PC-3 (cell line): ENCODE data around the gene MIAT.
"Not testable (repeated sequence)": the region's sequence is repeated elsewhere in the genome, so short reads cannot be mapped to it uniquely, and the experiment has no call there.

Source experiments
- CTCF ChIP-seq: fragments of 300-600 bp; sonication (generic); conservative IDR thresholded peaks from 2 replicates; pipeline ENCODE4 v1.5.1; 2017; ENCODE audit warnings: antibody characterized with exemption, low read depth, mild to moderate bottlenecking, low read length
- EZH2 ChIP-seq: fragments of 300-600 bp; sonication (generic); IDR thresholded peaks from one replicate; pipeline ENCODE4 v1.6.1; 2017; ENCODE audit warnings: antibody characterized with exemption, mild to moderate bottlenecking, low read length; ENCODE audit not compliant: unreplicated experiment

- not testable (repeated sequence) for TF ChIP-seq CTCF, EZH2
Measured at GRCh38 chr22:26705379-26705778, 48.0 kb downstream of the MIAT start.
